MM.1S (cell line): ENCODE measurements around the gene SLC37A3.
"Not testable (repeated sequence)": the region's sequence is repeated elsewhere in the genome, so short reads cannot be mapped to it uniquely, and the experiment has no call there.

Experiments
- CTCF ChIP-seq: fragments of 300-600 bp; sonication (generic); IDR thresholded peaks from 2 replicates; pipeline ENCODE4 v1.5.1; 2016; ENCODE audit warnings: antibody characterized with exemption, low read length, mixed read lengths
- EZH2 ChIP-seq: fragments of 300-600 bp; sonication (generic); optimal IDR thresholded peaks from 2 replicates; pipeline ENCODE3; 2017; ENCODE audit warnings: low read depth, mild to moderate bottlenecking, antibody characterized with exemption, low read length, mixed read lengths
- EZH2phosphoT487 ChIP-seq: fragments of 300-600 bp; sonication (generic); IDR thresholded peaks from 2 replicates; pipeline ENCODE4 v1.6.1; 2018; ENCODE audit warnings: antibody characterized with exemption, low read length

- not testable (repeated sequence) for TF ChIP-seq CTCF, EZH2phosphoT487, EZH2
Measured at GRCh38 chr7:140418156-140418472, 19.8 kb upstream of the SLC37A3 start.
